Naive thymus-derived CD4-positive, alpha-beta T cell (primary cell): ENCODE data around the gene DMD. TPM values are rescaled to one million over a fixed set of nuclear protein-coding genes. Genes with fewer than 3 reads are reported as not detected.

Source experiments
- ATAC-seq: fragments of 150-1000 bp; cut with Tn5 transposase; 2 replicates; pipeline ENCODE4 v1.10.0; 2021; ENCODE audit warnings: mild to moderate bottlenecking, moderate library complexity
- CTCF ChIA-PET: fragments of 350-600 bp; sonication (Branson Sonifier 250); formaldehyde crosslinking; loops from one replicate; lab custom pipeline; 2021; ENCODE audit warnings: antibody characterized with exemption; lab: Charles Lee
- POLR2A ChIA-PET: fragments of 350-600 bp; sonication (Branson Sonifier 250); formaldehyde crosslinking; loops from one replicate; lab custom pipeline; 2021; ENCODE audit warnings: antibody characterized with exemption, inconsistent platforms; lab: Charles Lee
- DNase-seq, 9 donors: peaks; one replicate each; pipeline versions ENCODE4 v3.0.0 to v3.0.0-alpha.2; 2020 to 2022; ENCODE audit warnings: mixed read lengths in 1 of 9
- H3K27ac ChIP-seq: one replicate; pipeline ENCODE4 v1.7.0; 2013; ENCODE audit warnings: mild to moderate bottlenecking, low read depth, low read length, moderate library complexity
- H3K27me3 ChIP-seq, 2 donors: one replicate each; pipeline ENCODE4 v1.7.0; 2013; ENCODE audit warnings: low read length in 2 of 2, mild to moderate bottlenecking in 2 of 2, moderate library complexity in 2 of 2; ENCODE audit not compliant: control insufficient read depth in 2 of 2, insufficient read depth in 2 of 2
- H3K36me3 ChIP-seq, 3 experiments: 1 replicate in 2 of 3; 2 replicates in 1 of 3; pipeline ENCODE4 v1.7.0; 2013; ENCODE audit warnings: low read length in 3 of 3, mild to moderate bottlenecking in 3 of 3, moderate library complexity in 1 of 3; ENCODE audit not compliant: insufficient read depth in 3 of 3, control insufficient read depth in 2 of 3
- H3K4me1 ChIP-seq, 2 donors: one replicate each; pipeline ENCODE4 v1.7.0; 2013; ENCODE audit warnings: low read length in 2 of 2, mild to moderate bottlenecking in 2 of 2, moderate library complexity in 1 of 2; ENCODE audit not compliant: control insufficient read depth in 2 of 2, insufficient read depth in 2 of 2
- H3K4me3 ChIP-seq: 2 replicates; pipeline ENCODE4 v1.7.0; 2013; ENCODE audit warnings: mild to moderate bottlenecking, low read length
- H3K9me3 ChIP-seq, 3 experiments: 1 replicate in 2 of 3; 2 replicates in 1 of 3; pipeline ENCODE4 v1.7.0; 2013; ENCODE audit warnings: low read length in 3 of 3; ENCODE audit not compliant: control insufficient read depth in 2 of 3
- H3K27ac Mint-ChIP-seq, 9 donors: one replicate each; pipeline ENCODE4 v1.8.0; 2020 to 2022; ENCODE audit warnings: mixed read lengths in 9 of 9, mild to moderate bottlenecking in 8 of 9, moderate library complexity in 5 of 9, inconsistent platforms in 2 of 9
- H3K27me3 Mint-ChIP-seq, 5 donors: one replicate each; pipeline ENCODE4 v1.8.0; 2021 to 2022; ENCODE audit warnings: mixed read lengths in 5 of 5, mild to moderate bottlenecking in 1 of 5
- H3K36me3 Mint-ChIP-seq, 5 donors: one replicate each; pipeline ENCODE4 v1.8.0; 2020 to 2022; ENCODE audit warnings: mixed read lengths in 5 of 5, mild to moderate bottlenecking in 3 of 5, inconsistent platforms in 1 of 5
- H3K4me1 Mint-ChIP-seq, 7 donors: one replicate each; pipeline ENCODE4 v1.8.0; 2020 to 2022; ENCODE audit warnings: mixed read lengths in 7 of 7, mild to moderate bottlenecking in 3 of 7, inconsistent platforms in 1 of 7
- H3K4me3 Mint-ChIP-seq, 10 donors: one replicate each; pipeline ENCODE4 v1.8.0; 2020 to 2022; ENCODE audit warnings: mild to moderate bottlenecking in 10 of 10, mixed read lengths in 10 of 10, moderate library complexity in 6 of 10, inconsistent platforms in 2 of 10
- H3K9me3 Mint-ChIP-seq, 11 donors: one replicate each; pipeline ENCODE4 v1.8.0; 2020 to 2022; ENCODE audit warnings: mixed read lengths in 11 of 11, mild to moderate bottlenecking in 4 of 11, inconsistent platforms in 1 of 11, moderate library complexity in 1 of 11
- intact Hi-C, 2 donors: fragments of 100-400 bp; cut with micrococcal nuclease; formaldehyde crosslinking; loops; one replicate each; pipeline ENCODE4 v1.15.1; 2023
- polyA plus RNA-seq, 2 donors: library from polyadenylated mRNA; unstranded; fragments of 300-500 nt; fragmentation: Illumina TruSeq; gene quantifications; one replicate each; pipeline ENCODE4 v1.2.3, GENCODE V29; 2021
- total RNA-seq, 6 experiments: library from RNA in 5 of 6; stranded (reverse) in 5 of 6; gene quantifications; 1 replicate in 5 of 6; 2 replicates in 1 of 6; pipeline ENCODE4 v1.2.3 and lab custom pipeline; 2021 to 2026

Gene DMD
- total and polyA plus RNA-seq, 7 experiments from 2014 or later, result 0.02 to 4.9 (median 0.28) TPM; not detected in 3

DNA sequence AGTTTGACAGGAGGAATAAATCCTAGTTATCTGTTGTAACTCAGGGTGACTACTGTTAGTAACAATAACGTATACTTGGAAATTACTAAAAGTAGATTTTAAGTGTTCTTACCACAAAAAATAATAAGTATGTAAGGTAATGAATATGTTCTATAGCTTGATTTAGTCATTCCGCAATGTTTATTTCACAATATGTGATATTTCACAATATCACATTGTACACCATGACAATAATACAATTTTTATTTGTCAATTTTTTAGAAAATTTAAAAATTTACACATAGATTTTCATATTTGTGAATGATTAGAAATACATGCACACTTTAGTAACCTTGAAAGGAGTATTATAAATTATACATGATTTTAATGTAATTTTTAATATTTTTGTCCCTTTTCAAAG lies 1326.8 kb downstream of the DMD start:
- Mint-ChIP-seq H3K27me3 (no peaks in the 10 kb centered on the region), H3K4me3 (no peak overlapping the region), H3K4me1 (no peaks in the 10 kb centered on the region), H3K9me3 (peaks cover 0 to 2% (median 0%) of the 10 kb centered on the region in 11 donors), H3K36me3 (no peaks in the 10 kb centered on the region), H3K27ac (no peak overlapping the region)
- CTCF ChIA-PET, result no interaction called here
- no peak overlapping the region for H3K27ac ChIP-seq
- H3K4me1 ChIP-seq, result no peaks in the 10 kb centered on the region
- ATAC-seq (no peak), DNase-seq (no peak)
- H3K36me3 ChIP-seq, result no peaks in the 10 kb centered on the region
- no peak overlapping the region for H3K4me3 ChIP-seq
- no peaks in the 10 kb centered on the region for H3K27me3 ChIP-seq
- intact Hi-C loops, result no loop called here
- POLR2A ChIA-PET, result no interaction called here
- H3K9me3 ChIP-seq, result no peaks in the 10 kb centered on the region

DNA sequence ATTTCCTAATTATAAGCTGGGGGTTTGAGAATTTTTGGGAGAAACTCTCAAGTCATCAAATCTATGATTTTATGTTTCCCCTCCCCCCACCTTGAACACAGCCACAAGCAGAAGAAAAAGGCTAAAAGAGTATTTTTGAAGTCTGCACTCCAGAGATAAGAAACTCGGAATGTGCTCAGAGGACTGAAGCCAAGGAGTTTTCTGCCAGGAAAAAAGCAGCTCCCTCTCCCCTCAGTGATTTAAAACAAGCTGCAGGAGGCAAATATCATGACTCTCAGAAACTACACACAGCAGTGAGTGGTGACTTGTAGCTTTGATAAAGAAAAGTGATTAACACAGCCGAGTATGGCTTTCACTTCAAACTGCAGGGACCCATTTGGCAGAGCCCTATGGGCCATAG lies 1339.3 kb downstream of the DMD start:
- no peak overlapping the region for H3K27ac Mint-ChIP-seq
- CTCF ChIA-PET, result no interaction called here

DNA sequence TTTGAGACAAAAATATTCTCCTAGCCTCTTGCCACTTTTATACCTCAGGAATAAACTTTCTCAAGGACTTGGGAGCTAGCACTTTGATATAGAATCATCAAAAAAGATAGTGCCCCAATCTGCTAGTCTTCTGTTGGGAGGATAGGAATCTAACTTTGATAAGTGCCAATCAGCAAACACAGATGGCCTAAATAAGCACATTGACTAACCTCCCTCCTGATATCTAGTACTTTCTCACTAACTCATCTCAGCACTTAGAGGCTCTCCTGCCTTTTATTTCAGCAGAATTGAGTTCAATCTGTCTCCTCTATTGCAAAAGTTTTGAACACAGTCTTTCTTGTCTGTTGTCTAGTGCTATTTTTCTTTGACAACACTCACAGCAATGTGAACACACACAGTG lies 1341.1 kb downstream of the DMD start:
- ChIA-PET POLR2A (no interaction called here), CTCF (no interaction called here)
- no peak overlapping the region for H3K27ac Mint-ChIP-seq
- H3K27me3 Mint-ChIP-seq, result no peaks in the 10 kb centered on the region
- no peaks in the 10 kb centered on the region for H3K9me3 ChIP-seq
- peaks cover 0 to 9% (median 0%) of the 10 kb centered on the region in 11 donors for H3K9me3 Mint-ChIP-seq
- DNase-seq (no peak), ATAC-seq (no peak)
- H3K27me3 ChIP-seq, result no peaks in the 10 kb centered on the region
- H3K27ac ChIP-seq, result no peak overlapping the region
- no peaks in the 10 kb centered on the region for H3K36me3 ChIP-seq
- no peaks in the 10 kb centered on the region for H3K36me3 Mint-ChIP-seq
- no peak overlapping the region for H3K4me3 Mint-ChIP-seq
- H3K4me1 Mint-ChIP-seq, result no peaks in the 10 kb centered on the region
- intact Hi-C loops, result no loop called here
- H3K4me3 ChIP-seq, result no peak overlapping the region
- no peaks in the 10 kb centered on the region for H3K4me1 ChIP-seq

More for the DNA sequence above, 1339.3 kb downstream of the DMD start:
- Mint-ChIP-seq H3K9me3 (peaks cover 0 to 9% (median 0%) of the 10 kb centered on the region in 11 donors), H3K27me3 (no peaks in the 10 kb centered on the region), H3K4me3 (no peak overlapping the region), H3K36me3 (no peaks in the 10 kb centered on the region), H3K4me1 (no peaks in the 10 kb centered on the region)
- POLR2A ChIA-PET, result no interaction called here
- H3K27ac ChIP-seq, result no peak overlapping the region
- no peaks in the 10 kb centered on the region for H3K4me1 ChIP-seq
- H3K27me3 ChIP-seq, result no peaks in the 10 kb centered on the region
- no peak for ATAC-seq
- no peaks in the 10 kb centered on the region for H3K36me3 ChIP-seq
- DNase-seq, result no peak
- intact Hi-C loops, result no loop called here
- no peaks in the 10 kb centered on the region for H3K9me3 ChIP-seq
- no peak overlapping the region for H3K4me3 ChIP-seq

DNA sequence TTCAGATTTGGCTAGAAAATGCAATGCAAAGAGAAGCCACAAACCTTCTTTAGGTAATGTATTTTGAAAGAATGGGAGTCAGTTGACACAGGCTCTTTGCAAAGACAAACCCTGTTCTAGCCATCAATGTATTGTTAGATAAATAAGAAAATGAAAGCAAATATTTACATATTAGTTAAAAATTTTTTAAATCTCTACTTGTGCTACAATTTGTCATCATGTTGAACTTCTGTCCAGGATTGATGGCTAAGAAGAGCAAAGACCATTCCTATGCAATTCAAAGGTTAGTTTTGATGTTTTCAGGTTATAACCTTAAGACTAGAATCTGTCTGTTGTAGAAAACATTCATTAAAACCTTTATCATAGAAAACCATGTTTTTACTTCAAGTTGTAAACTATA lies 1350.7 kb downstream of the DMD start:
- H3K4me3 Mint-ChIP-seq, result no peak overlapping the region
- Histone ChIP-seq H3K9me3 (no peaks in the 10 kb centered on the region), H3K27ac (no peak overlapping the region), H3K4me1 (no peaks in the 10 kb centered on the region), H3K4me3 (no peak overlapping the region), H3K36me3 (no peaks in the 10 kb centered on the region), H3K27me3 (no peaks in the 10 kb centered on the region)
- ATAC-seq (no peak), DNase-seq (no peak)
- H3K4me1 Mint-ChIP-seq, result no peaks in the 10 kb centered on the region
- H3K9me3 Mint-ChIP-seq, result peaks cover 0 to 2% (median 0%) of the 10 kb centered on the region in 11 donors
- H3K27ac Mint-ChIP-seq, result no peak overlapping the region
- H3K36me3 Mint-ChIP-seq, result no peaks in the 10 kb centered on the region
- ChIA-PET POLR2A (no interaction called here), CTCF (no interaction called here)
- intact Hi-C loops, result no loop called here
- H3K27me3 Mint-ChIP-seq, result no peaks in the 10 kb centered on the region

DNA sequence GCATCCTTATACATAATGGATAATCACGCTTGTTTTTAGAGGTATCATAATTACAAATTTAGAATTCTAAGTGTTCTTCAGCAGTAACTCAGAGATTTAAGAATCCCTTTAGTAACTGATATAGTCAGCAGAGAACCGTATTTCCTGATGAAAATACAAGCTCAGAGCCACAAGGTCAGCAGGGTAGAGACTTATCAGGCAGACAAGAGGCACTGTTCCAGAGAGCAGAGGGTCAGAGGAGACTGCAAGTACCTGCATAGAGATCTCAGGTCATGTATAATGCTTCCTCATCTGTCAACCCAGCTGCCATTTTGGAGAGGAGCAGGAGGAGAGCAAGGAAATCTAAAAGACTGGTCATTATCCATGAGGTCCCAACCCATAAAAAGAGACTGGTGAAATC lies 1352.4 kb downstream of the DMD start:
- no peak for DNase-seq
- CTCF ChIA-PET, result no interaction called here
- Mint-ChIP-seq H3K27ac (no peak overlapping the region), H3K4me3 (no peak overlapping the region), H3K4me1 (no peaks in the 10 kb centered on the region), H3K9me3 (peaks cover 0 to 2% (median 0%) of the 10 kb centered on the region in 11 donors), H3K36me3 (no peaks in the 10 kb centered on the region), H3K27me3 (no peaks in the 10 kb centered on the region)
- POLR2A ChIA-PET, result no interaction called here
- no peaks in the 10 kb centered on the region for H3K9me3 ChIP-seq
- intact Hi-C loops, result no loop called here
- no peak overlapping the region for H3K4me3 ChIP-seq
- H3K27me3 ChIP-seq, result no peaks in the 10 kb centered on the region
- no peaks in the 10 kb centered on the region for H3K36me3 ChIP-seq
- ATAC-seq, result no peak
- no peak overlapping the region for H3K27ac ChIP-seq
- no peaks in the 10 kb centered on the region for H3K4me1 ChIP-seq

DNA sequence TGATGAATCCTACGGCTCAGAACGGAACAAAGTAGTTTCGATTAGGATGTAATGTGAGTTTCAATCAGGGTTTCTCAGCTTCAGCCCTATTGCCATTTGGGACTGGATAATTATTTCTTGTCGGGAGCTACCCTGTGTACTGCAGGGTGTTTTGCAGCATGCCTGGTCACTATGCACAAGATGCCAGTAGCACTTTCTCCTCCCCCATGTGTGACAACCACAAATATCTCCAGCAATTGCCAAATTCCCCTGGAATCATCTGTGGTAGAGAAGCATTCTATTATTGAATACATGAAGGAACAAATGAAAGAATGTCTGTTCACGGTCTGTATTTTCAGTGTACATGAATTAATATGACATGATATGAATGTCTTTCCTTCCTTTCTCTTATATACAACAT lies 1356.6 kb downstream of the DMD start:
- Mint-ChIP-seq H3K27ac (no peak overlapping the region), H3K4me3 (no peak overlapping the region), H3K4me1 (no peaks in the 10 kb centered on the region), H3K9me3 (peaks cover 0 to 6% (median 2%) of the 10 kb centered on the region in 11 donors), H3K27me3 (no peaks in the 10 kb centered on the region), H3K36me3 (peaks cover 0 to 3% (median 0%) of the 10 kb centered on the region in 5 donors)
- DNase-seq (no peak), ATAC-seq (no peak)
- intact Hi-C loops, result no loop called here
- Histone ChIP-seq H3K9me3 (no peaks in the 10 kb centered on the region), H3K27me3 (no peaks in the 10 kb centered on the region), H3K4me3 (no peak overlapping the region), H3K27ac (no peak overlapping the region), H3K36me3 (no peaks in the 10 kb centered on the region), H3K4me1 (no peaks in the 10 kb centered on the region)
- POLR2A ChIA-PET, result no interaction called here
- CTCF ChIA-PET, result no interaction called here

DNA sequence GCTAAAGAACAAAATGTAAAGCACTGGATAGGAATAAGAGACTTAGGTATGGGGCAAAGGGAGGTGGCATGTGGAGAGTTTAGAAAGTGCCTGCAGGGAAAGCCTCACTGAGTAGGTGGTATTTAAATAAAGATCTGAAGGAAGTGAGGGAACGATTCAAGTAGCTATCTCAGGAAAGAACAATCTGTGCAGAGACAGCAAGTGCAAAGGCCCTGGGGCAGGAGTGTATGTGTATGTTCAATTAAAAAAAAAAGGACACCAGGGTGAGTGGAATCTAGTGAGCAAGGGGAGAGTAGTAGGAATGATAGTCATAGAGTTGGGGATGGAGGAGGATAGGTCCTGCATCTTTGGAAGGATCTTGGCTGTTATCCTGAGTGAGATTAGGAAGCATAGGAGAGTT lies 1359.6 kb downstream of the DMD start:
- intact Hi-C loops, result no loop called here
- no peaks in the 10 kb centered on the region for H3K4me1 ChIP-seq
- H3K27me3 ChIP-seq, result no peaks in the 10 kb centered on the region
- H3K4me3 Mint-ChIP-seq, result no peak overlapping the region
- no peak overlapping the region for H3K27ac ChIP-seq
- no peaks in the 10 kb centered on the region for H3K27me3 Mint-ChIP-seq
- POLR2A ChIA-PET, result no interaction called here
- peaks cover 0 to 3% (median 0%) of the 10 kb centered on the region in 5 donors for H3K36me3 Mint-ChIP-seq
- no peaks in the 10 kb centered on the region for H3K36me3 ChIP-seq
- peaks cover 0 to 10% (median 2%) of the 10 kb centered on the region in 11 donors for H3K9me3 Mint-ChIP-seq
- H3K4me1 Mint-ChIP-seq, result no peaks in the 10 kb centered on the region
- H3K9me3 ChIP-seq, result no peaks in the 10 kb centered on the region
- DNase-seq (no peak), ATAC-seq (no peak)
- no peak overlapping the region for H3K4me3 ChIP-seq
- no peak overlapping the region for H3K27ac Mint-ChIP-seq
- CTCF ChIA-PET, result no interaction called here
